GM19035 (cell line): ENCODE measurements around the gene CRAMP1.

Experiments
- ATAC-seq: cut with Tn5 transposase; IDR thresholded peaks from one replicate; pipeline ENCODE4 v1.9.1; 2021; ENCODE audit not compliant: unreplicated experiment

CRAMP1 gene

DNA sequence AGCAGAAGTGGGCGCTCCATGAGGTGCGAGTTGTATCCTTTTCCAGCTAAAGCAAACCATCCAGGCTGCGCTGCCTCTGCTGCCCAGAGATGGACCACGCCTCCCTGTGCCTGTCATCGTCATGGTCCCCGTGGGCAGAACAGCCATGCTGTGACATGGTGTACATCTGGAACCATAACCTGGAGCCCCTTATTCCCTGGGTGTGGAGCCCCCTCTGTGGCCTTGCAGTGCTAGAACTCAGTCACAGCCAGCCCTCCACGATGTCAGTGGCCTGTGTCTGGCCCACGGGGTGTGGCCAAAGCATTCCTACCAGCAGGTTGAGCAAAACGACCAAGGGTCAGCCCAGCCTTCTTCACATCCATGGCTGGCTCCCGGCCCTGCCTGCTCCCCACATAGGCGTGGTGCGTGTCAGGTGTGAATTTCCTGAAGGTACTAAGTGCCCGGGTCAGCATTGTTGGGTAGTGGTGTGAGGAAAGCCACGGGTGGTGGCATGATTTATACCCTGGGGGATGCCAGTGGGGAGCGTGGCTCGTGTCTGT lies 43.2 kb downstream of the CRAMP1 start:
- no peak for ATAC-seq

DNA sequence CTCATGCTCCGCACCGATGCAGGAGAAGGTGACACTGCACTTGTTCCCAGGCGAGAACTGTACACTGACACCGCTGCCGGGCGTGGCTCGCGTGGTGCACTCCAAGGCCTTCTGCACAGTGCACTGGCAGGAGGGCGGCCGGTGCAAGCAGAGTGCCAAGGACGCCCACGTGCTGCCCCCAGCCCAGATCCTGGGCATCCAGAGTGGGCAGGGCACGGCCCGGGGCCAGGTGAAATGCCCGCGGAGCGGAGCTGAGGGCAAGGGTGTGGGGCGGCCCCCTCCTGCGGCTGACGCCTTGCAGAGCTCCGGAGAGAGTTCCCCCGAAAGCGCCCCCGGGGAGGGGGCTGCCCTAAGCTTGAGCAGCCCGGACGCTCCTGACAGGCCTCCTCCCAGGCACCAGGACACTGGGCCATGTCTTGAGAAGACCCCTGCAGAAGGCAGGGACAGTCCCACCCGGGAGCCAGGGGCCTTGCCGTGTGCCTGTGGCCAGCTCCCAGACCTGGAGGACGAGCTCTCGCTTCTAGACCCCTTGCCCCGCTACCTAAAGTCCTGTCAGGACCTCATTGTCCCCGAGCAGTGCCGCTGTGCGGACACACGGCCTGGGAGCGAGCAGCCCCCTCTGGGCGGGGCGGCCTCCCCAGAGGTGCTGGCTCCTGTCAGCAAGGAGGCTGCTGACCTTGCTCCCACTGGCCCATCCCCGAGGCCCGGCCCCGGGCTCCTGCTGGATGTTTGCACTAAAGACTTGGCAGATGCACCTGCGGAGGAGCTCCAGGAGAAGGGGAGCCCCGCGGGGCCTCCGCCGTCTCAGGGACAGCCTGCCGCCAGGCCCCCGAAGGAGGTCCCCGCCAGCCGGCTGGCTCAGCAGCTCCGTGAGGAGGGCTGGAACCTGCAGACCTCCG lies 44.0 kb downstream of the CRAMP1 start:
- no peak for ATAC-seq

DNA sequence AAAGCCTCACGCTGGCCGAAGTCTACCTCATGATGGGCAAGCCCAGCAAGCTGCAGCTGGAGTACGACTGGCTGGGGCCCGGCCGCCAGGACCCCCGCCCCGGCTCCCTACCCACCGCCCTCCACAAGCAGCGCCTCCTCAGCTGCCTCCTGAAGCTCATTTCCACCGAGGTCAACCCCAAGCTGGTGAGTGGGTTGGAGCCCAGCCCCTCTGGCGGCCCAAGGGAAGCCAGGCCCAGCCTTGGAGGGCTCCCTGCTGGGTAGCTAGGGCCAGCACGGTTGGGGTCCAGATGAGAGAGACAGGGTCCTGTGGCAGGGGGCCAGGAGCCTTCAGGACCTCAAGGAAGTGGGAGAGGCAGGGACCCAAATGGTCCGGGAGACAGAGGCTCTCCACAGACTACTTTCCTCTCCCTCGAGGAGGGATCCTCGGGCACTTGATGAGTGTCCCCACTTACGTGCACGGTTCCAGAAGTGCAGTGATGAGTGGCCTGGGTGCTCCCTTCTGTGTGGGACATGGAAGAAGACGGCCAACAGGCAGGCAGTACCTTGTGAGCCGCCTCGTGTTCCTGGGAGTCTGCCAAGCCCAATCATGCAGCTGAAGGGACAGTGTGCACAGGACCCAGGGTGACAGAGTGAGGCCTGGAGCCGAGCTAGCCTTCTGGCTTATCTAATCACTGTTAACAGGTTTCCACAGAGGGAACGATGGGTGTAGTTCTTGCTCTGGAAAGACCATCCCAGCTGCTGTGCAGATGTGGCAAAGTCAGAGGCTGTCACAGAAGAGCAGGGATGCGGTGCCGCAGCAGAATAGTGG lies 44.9 kb downstream of the CRAMP1 start:
- no peak for ATAC-seq

- ATAC-seq, result no peak
These were observed 45.7 kb downstream of the CRAMP1 start for GRCh38 chr16:1657841-1658240.

- no peak for ATAC-seq
These were observed 46.9 kb downstream of the CRAMP1 start for GRCh38 chr16:1659031-1659430.

DNA sequence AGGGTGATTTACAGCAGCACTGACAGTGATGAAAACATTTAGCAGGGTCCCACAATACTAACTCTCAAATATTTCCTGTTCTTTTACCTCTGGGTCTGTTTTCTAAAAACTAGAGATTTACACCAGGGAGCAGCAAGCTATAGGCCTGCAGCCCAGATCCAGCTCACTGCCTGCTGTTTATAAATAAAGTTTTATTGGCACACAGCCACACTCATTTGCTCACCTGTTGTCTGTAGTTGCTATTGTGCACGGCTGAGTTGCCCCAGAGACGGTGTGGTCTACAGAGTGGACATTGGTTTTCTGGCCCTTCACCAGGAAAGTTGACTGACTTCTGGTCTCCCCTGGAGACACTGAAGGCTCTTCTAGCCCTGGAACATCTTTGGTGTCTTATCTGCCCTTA lies 49.7 kb downstream of the CRAMP1 start:
- no peak for ATAC-seq

- no peak for ATAC-seq
These were observed 50.4 kb downstream of the CRAMP1 start for GRCh38 chr16:1662543-1662942.

GRCh38 chr16:1665829-1666228 lies 53.7 kb downstream of the CRAMP1 start:
- no peak for ATAC-seq

- ATAC-seq, result no peak
These were observed 54.2 kb downstream of the CRAMP1 start for GRCh38 chr16:1666316-1666715.

DNA sequence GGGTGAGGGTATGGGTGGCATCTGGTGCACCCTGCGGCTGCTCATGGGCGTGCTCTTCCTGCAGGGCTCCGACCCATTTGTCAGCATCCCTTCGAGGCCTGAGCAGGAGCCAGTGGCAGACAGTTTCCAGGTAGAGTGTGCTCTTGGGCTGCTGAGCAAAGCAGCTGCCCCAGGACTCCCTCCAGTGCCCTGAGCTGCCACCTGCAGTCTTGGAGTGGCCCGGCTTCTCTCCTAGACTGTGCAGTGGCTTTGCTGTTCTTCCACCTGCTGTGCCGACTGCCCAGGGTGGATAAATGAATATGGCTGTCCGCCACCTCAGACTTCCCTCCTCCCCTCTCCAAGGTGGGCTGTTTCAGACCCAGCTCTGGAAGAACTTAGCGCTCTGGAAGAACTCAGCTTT lies 55.1 kb downstream of the CRAMP1 start:
- ATAC-seq, result no peak

- no peak for ATAC-seq
These were observed 55.8 kb downstream of the CRAMP1 start for GRCh38 chr16:1667916-1668315.

DNA sequence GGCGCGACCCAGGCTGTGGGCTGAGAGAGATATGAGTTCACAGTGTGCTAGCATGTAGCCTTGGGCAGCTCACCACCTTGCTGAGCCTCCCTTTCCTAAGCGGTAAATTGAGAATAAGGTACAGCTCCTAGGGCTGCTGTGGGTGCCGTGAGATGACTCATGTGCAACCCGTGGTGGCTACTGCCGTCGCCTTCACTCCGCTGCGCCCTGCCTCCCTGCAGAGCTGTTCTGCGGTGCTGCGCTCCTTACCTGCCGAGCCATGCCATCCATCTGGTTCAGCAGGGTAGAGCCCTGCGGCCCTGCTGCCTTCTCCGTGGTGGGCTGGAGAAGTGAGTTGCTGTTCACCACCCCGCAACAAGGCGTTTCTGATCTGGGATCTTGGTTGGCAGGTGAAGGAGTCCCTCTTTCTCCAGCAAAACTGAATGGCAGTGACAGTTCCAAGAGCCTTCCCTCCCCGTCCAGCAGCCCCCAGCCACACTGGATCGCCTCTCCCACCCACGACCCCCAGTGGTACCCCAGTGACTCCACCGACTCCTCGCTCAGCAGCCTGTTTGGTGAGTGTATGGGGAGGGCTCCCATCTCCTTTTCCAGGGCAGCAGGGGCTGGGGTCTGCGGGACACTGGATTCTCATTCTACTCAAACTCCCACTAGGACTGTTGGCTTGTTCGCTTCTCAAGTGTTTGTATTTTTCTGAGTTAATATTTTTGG lies 56.6 kb downstream of the CRAMP1 start:
- ATAC-seq, result no peak

DNA sequence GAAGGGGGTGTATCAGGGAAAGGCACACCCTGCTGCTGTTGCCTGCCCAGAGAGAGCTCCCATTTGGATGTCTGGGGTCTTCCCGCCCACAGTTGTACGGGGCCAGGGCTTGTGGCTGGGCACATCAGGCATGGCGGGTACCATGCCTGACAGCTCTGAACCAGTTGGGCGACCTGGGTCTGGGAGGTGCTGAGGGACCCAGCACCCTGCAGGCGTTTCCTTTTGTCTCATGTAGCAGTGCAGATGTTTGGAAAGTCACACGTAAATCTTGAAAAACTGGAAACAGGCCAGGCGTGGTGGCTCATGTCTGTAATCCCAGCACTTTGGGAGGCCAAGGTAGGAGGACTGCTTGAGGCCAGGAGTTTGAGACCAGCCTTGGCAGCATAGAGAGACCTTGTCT lies 57.5 kb downstream of the CRAMP1 start:
- no peak for ATAC-seq

DNA sequence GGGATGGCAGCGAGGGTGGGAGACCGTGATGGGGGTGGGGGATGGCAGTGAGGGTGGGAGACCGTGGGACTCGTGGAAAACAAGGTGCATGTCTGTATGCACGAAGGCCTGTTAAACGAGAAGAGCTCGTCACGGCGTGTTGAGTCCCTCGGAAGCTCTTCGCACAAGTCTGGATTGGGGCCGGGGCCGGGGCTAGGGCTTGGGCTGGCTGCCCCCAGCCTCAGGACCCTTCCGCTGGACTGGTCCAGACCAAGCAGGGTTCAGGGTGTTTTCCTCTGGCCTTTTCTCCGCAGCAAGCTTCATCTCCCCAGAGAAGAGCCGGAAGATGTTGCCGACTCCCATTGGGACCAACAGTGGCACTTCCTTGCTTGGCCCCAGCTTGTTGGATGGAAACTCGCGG lies 58.2 kb downstream of the CRAMP1 start:
- ATAC-seq, result no peak

GRCh38 chr16:1670866-1671265 lies 58.7 kb downstream of the CRAMP1 start:
- no peak for ATAC-seq

DNA sequence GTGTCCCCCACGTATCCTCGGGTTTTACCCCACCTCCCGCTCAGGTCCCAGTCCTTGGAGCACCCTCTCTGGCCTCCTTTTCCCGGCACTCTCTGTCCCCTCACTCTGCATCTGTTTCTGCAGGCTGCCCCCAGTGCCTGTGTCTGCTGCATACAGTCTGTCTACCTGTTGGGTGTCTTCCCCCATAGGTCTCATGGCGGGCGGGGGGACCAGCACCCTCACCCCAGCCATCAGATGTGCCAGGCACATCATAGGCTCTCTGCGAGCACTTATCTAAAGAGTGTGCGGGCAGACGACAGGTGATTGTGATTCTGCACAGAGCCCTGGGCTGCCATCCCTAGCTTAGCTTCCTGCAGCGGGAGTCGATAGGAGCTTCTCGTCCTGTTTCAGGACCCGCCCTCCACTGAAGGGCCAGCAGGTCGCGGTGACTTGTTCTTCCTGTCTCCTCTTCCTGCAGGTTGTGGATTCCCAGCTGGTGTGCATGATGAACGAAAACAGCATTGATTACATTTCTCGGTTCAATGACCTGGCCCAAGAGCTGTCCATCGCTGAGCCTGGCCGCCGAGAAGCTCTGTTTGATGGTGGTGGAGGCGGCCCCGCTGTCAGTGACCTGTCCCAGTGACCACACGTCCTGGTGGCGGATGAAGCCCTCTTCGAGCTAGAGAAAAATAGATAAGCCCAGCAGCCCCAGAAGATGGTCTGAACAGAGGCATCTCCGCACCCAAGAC lies 61.4 kb downstream of the CRAMP1 start:
- ATAC-seq, result no peak

DNA sequence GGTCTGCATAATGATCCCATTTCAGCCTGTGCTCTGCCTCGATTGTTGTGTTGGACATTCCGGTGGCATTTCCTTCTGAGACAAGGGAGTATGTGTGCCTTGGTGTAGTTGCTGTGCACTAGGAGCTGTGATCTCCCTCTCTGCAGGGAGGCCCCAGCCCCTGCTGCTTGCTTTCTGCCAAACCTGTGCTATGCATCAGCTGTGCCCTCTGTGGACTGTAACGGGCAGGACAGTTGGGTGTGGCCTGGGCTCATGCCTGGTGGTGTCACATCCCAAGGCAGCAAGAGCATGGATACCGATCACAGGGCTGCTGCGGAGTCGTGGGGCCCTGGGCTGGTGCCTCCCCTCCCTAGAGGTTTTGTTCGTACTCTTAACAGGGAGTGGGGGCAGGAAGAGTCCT lies 62.1 kb downstream of the CRAMP1 start:
- ATAC-seq, result no peak

GRCh38 chr16:1674751-1675664 lies 62.8 kb downstream of the CRAMP1 start:
- ATAC-seq, result no peak

- no peak for ATAC-seq
These were observed 64.5 kb downstream of the CRAMP1 start for GRCh38 chr16:1676661-1677060.

- no peak for ATAC-seq
These were observed 65.2 kb downstream of the CRAMP1 start for GRCh38 chr16:1677339-1677738.
